GM21528 (cell line): ENCODE data around the gene MYZAP.

ENCODE experiments used
- ATAC-seq: cut with Tn5 transposase; IDR thresholded peaks from one replicate; pipeline ENCODE4 v1.9.1; 2021; ENCODE audit warnings: mild to moderate bottlenecking, moderate library complexity; ENCODE audit not compliant: unreplicated experiment, low FRiP score

Gene MYZAP

DNA sequence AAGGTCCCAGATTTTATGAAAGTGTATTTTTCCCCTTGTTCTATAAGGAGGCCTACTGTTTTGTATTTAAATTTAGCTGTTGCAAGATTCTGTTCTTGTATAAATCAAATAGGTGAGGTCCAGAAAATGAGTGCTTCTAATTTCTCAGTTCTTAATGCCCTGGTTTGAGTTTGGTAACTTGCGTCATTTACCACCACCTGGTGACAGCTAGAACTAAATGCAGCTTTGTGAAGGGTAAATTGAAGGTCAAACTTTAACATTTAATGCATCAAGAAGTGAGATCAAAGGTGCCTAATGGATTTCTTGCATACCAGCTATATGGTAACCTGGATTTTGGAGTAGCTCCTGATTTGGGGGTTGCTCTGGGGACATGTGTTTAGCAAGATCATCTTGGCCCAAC, 64.1 kb downstream of the MYZAP start:
- no peak for ATAC-seq

DNA sequence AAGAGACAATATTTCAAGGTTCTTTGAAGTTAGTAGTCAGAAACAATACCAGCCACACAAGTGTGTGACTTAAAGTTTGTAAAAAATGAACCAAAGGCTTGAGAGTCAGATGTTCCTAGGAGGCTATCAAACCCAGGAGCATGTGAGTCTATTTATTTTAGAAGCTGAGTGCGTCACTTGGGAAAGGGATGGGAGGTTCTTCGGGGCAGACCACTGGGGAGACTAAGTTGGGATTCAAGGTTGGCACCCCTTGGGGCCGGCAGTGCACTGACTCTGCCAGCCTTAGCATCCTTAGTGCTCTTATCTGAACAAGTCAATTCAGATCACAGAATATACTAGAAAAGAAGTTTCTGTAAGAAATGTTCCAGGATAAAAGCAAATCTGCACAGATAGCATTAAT, 64.7 kb downstream of the MYZAP start:
- ATAC-seq = no peak

DNA sequence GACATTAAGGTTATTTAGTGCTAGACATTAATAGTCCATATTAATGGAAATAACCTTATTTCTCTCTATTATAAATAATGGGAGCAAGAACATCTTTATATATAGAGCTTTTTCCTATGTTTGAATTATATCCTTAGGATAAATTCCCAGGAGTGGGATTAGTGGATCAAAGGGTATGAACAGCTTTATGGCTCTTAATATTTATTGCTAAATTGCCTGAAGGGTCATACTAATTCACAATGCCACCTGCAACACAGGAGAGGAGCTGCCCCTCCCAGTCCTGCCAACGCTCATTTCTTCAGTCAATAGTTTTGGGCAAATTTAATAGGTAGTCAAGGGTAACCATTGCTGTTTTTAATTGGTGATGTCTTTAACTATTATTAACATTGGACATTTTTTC, 65.9 kb downstream of the MYZAP start:
- ATAC-seq = no peak

DNA sequence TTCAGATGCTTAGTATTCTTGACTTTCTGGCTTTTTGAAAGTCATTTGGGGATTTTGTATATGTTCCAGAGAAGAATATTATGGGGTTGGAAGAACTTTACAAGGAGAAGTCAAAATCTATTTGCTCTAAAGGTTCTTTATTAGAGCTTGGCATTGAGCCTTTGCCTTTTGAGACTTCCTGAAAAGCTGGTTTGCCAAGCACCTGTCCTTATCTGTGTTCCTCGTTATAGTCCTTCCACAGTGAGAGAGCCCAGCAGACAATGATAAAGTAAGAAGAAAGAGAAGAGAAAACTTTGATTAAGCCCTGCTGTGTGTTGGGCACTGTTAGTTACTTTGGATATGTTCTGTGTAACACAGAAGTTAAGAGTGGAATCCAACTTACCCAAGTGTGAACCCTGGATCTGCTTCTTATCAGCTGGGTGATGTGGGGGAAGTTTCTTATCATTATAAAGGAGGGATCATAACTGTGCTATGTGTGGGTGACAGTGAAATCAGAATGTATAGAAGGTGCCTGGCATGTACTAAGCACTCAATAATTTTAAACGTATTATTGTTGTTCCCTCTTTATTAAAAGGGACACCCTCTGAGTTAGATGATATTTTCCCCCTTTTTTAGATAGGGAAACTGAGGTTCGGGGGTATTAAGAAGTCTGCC, 70.5 kb downstream of the MYZAP start:
- no peak for ATAC-seq

DNA sequence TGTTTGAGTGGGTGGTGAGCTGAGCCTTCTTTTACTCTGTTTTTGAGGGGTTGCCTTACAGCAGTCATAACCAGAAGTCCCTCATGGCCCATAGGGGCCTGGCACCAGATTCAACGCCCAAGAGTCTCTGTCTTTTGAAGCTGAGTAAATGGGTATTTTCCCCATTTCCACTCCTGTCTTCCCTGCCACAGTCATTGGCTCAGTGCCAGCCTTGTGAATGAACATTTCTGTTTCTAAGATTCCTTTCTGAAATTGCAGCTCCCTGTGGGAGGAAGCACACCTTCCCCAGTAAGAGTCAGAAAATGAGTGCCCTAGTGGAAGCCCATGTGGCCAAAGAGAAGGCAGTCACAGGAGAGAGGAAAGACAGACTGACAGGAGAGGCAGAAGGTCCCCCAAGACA, 71.1 kb downstream of the MYZAP start:
- ATAC-seq = no peak

DNA sequence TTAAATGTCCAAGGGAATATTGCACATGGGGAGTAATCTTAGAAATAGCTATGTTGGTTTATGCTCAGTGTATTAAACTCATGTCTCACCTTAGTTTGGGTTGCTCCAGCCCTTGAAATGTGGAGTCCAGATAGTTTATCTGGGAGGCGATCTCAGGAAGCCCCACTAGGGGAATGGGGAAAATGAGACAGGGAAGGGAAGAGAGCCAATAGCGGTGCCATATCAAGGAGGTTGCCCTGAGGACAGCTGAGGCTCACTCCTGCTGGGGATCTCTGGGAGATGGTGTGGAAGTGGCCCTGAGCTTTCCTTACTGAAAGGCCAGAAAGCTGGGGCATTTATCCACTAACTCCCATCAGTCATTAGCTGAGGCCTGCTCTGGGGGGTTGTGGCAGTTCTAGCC, 71.6 kb downstream of the MYZAP start:
- no peak for ATAC-seq

DNA sequence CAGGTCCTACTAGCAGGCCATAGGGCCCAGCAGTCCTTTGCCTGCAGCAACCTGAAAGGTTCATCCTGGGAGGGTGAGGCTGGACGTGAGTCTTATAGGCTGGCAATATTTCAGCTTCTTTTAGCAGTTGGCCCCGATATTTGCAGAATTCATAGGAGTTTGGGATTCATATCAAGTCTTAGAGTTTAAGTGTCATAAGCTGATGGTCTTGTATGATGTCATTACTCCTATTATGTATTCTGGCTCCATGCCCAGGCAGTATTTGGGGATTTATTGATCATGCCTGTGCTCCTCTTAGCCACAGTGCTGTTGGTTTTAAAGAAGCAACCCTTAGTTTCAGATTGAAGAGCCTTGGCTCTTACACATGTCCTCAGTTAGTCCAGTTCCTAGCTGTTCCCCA, 73.5 kb downstream of the MYZAP start:
- ATAC-seq = no peak

DNA sequence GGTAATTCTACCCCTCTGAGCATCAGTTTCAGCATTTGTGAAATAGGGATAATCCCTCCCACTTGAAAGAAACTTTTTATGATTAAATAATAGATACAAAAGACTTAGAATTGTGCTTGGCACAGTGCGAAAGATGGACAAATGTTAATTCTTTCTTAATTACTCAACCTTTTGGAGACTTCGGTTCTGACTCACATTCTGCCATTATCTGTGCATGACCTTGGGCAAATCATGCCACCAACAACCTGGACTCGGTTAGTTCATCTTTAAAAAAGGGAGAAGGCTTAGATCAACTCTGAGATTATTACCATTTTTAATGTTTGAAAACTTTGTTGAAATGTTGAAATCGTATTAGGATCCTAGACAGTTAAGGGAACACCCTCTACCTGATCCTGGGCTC, 74.2 kb downstream of the MYZAP start:
- no peak for ATAC-seq

DNA sequence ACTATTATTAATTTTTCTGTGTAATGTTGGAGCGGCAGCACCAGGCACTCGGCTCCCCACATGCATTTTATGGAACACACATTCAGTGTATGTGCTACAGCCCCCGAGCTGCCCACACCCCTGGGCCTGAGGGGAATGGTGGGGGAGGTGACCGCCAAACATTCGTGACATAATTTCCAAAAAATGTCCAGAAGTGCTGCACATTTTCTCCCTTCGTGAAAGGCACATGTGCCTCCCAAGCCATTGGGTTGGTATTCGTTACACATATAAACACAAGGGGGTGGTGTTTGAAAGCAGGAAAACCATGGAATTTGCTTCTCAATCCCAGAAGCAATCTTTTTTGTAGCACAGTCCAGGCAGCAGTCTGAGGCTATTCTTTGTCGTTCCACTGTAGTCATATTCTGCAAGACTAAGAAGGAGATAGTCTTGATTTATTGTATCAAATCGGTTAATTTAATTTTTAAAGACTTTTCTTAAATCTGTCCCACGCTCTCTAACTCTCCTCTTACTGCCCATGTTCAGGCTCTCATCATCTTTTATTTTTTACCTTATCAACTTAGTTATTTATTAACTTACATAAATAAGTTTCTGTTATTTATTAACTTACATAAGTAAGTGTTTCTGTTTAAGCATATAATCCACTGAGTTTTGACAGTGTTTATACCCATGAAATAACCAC, 75.6 kb downstream of the MYZAP start:
- no peak for ATAC-seq

DNA sequence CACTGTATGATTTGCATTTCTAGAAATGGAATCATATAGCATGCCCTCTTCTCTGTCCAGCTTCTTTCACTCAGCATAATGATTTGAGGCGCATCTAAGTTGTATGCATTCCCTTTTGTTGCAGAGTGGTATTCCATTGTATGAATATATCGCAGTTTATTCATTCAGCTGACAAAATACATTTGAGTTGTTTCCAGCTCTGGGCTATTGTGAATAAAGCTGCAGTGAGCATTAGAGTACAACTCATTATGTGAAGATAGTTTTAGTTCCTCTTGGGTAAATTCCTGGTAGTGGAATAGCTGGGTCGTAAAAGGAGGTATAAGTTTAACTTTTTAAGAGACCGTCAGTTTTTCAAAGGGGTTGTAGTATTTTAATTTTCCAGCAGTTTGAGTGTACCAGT, 76.3 kb downstream of the MYZAP start:
- ATAC-seq = no peak

DNA sequence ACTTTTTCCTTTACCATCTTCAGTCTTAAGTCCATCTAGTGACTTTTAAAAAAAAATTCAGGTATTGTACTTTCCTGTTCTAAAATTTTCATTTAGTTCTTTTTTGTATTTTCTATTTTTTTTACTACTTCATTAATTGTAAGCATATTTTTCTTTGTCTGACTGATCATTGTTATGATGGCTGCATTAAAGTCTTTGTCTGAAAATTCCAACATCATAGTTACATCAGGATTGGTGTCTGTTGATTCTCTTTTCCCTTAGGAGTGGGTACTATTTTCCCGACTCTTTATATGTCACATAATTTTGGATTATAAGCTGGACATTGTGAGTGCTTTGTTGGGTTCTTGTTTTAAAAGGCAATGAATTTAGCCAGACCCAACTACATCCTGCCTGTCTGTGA, 79.9 kb downstream of the MYZAP start:
- ATAC-seq = no peak

DNA sequence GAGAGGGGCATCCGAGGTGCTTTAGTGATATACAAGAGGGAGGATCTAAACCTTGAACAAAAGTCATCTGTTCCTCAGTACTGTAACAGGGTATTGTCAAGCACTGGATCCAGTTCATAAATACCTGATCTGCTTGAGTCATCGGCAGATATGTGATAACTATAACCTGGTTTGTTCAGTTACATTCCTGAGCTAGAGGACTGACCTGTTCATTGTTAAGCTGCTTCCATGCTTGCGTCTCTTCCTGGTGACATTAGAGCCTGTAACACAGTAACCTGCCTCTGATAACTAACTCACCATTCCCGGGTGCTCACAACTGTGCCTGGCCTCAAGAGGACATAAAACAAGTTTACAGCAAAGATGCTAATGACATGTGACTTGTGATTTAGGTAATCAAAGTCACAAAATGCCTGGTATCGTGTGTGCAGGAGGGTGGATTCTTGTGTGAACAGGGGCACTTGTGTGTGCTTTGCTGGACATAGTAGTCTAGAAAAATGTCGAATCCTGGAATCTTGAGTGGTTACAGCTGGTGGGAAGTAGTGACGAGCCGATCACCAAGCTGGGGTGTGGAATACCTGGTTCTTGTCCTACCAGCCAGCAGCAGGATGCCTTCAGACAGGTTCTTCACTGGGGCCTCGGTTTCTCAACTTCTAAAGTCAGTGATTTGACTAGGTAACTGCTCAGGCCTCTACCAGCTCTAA, 83.9 kb downstream of the MYZAP start:
- no peak for ATAC-seq

DNA sequence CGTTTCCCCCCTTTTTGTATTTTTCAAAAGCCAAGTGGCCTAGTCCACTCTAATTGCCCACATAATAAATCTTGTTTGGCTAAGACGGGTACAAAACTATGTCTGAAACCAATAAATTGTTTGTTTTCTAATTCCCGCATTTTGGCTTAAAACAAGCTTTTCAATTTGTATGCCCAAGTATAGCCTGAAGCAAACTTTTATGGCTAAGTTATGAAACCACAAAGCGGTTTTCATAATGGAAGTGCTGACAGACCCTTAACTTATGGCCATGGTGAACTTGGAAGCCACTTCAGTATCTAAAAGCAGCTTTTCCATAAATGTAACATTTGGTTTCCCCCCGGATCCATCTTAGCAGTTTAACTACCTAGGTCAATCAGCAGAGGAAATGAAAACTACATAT, 84.9 kb downstream of the MYZAP start:
- no peak for ATAC-seq

DNA sequence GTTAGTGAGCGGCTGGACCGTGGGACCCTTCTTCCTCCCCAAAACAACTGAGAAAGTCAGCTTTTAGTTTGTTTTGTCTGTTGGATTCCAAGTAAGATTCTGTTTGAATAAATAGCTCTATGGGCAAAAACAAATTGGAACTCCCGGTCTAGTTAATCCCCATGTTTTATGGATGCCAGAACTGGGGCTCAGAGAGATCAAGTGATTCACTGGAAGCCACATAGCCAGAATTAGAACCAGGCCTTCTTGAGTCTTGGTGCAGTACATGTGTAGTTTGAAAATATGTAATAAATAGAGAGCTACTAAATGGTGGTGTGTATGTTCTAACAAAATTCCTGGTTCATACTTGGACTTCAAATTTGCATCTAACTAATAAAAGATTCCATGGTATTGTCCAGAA, 85.5 kb downstream of the MYZAP start:
- no peak for ATAC-seq

DNA sequence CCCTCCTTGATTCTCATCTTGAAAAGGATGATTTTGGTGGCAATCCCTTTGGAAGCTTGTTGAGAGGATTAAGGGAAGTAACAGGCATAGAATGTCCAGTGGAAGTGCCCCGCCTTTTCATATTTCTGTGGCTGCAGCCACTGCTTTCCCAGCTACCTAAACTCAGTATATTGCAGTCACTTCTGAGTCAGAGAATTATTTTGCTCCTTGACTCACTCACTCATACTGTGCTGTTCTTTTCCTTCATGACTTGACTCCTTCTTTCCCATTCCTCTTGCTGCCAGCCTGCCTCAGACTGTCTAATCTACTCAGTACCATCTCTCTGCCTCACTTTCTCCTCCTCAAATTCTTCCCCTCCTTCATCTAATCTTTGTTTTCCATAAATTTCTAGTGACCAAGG, 88.3 kb downstream of the MYZAP start:
- ATAC-seq = no peak

DNA sequence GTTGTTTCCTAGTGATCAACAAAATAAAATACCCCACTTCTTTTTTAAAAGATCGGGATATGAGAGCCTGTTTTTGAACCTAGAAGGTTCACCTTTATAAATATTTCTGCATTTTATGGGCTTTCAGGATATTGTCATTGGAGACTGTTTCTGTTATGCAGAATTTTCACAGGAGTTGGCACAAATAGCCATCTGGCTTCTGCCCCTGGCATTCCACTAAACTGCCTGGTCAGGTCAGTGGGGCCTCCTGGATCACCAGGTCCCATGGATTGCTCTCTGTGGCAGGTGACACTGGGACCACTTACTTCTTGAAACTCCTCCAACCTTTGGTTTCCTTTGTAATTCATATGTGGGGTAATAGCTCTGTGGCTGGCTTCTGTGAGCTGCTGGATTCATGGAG, 89.3 kb downstream of the MYZAP start:
- no peak for ATAC-seq

DNA sequence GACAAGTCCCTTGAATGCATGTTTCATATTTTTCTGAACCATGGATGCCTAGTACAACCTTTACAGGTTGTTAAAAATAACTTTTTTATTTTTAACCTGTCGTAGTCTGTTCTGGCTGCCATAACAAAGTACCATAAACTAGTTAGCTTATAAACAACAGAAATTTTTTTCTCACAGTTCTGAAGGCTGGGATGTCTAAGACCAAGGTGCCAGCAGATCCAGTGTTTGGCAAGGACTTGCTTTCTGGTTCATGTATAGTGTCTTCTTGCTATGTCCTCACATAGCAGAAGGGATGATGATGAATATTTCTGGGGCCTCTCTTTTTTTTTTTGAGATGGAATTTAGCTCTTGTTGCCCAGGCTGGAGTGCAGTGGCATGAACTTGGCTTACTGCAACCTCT, 91.8 kb downstream of the MYZAP start:
- no peak for ATAC-seq

DNA sequence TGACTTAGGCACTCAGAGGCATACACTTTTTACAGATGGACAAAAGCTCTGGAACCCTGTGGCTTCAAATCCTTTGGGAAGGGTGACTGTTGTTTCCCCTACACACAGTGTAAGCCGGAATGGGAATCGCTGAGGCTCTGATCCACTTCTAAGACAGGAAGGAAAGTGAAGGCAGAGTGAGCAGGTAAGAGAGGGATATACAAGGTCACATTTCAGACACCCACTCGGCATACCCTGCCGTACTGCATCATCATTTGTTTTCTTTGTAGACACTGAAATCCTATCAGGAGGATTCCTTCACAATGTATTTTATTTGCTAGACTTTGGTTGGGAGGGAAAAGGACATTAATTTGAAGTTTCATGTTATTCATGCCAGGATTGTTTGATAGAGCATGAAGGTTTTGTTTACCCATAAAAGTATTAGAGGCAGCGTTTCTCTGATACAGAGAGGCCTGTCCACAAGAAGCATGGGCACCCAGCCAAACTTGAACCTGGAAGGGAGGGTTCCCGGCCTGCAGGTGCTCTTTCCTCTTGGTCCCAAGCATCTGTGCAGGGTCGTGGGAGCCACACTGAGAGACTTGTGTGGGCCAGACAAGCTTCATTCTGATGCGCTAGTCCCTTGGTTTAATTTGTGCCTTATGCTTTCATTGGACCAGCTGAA, 92.9 kb downstream of the MYZAP start:
- no peak for ATAC-seq

DNA sequence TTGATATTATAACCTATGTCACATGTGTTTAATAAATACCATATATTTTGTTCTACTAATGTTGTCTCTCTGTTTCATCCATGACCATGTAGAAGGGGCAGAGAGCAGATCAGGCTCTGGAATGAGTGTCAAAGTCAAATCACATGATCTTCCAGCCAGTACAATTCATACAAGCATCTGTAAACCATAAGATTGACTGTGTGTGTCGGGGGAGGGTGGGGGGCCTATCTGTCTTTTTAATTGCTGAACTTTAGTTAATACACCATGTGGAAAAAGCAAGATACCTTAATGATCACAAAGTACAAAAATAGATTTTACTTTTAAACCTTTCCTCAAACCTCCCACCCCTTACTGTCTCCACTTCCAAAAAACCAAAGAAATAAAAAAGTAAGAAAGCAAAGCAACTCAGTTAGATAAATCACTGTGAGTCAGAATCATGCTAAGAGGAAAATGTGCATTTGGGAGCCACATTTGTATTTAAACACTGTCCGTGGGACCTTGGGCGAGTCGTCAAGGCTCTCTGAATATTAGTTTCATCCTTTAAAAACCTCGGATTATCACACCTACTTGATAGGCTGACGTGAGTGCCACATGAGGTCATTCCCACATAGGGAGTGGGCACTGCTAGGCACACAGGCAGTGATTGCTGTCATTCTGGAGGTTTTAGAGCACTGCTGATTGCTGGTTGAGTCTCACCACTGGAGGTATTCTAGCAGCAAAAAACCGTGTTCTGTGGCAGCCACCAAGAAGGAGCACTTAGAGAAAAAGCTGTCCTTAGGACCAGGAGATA, 93.8 kb downstream of the MYZAP start:
- no peak for ATAC-seq

DNA sequence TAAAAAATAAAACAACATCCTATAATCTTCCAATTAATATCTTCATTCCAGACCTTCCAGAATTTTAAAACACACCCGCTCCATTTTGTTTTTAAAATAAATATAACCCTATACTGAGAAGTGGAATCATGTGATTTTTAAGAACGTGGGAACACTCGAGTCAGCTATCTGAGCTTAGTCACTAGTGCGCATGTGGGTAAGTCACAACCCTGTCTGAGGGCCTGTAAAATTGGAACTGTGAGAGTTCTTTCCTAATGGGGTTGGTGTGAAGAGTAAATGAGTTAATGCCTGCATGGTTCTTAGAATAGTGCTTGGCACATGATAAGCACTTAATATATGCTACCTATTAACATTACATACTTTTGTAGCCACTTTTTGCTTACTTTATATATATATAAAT, 95.0 kb downstream of the MYZAP start:
- ATAC-seq = no peak
